Jurkat, Clone E6-1 (cell line): ENCODE data around the gene POLD3. TPM values are rescaled to one million over a fixed set of nuclear protein-coding genes. Genes with fewer than 3 reads are reported as not detected.

Source experiments
- DNase-seq: peaks from one replicate; pipeline ENCODE4 v3.0.0-alpha.2; 2011; ENCODE audit warnings: low read depth, low spot score
- H3K4me3 ChIP-seq: 2 replicates; pipeline ENCODE4 v1.5.1; 2011; ENCODE audit warnings: mild to moderate bottlenecking, low read length, control low read depth, moderate library complexity
- polyA plus RNA-seq: library from polyadenylated mRNA; unstranded; fragments of >200 nt; gene quantifications from one replicate; pipeline ENCODE4 v1.2.1, GENCODE V29; 2012; ENCODE audit warnings: missing spikeins; ENCODE audit not compliant: insufficient read length, insufficient read depth

The POLD3 gene, protein sequence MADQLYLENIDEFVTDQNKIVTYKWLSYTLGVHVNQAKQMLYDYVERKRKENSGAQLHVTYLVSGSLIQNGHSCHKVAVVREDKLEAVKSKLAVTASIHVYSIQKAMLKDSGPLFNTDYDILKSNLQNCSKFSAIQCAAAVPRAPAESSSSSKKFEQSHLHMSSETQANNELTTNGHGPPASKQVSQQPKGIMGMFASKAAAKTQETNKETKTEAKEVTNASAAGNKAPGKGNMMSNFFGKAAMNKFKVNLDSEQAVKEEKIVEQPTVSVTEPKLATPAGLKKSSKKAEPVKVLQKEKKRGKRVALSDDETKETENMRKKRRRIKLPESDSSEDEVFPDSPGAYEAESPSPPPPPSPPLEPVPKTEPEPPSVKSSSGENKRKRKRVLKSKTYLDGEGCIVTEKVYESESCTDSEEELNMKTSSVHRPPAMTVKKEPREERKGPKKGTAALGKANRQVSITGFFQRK
- 54.3 TPM for polyA plus RNA-seq

DNA sequence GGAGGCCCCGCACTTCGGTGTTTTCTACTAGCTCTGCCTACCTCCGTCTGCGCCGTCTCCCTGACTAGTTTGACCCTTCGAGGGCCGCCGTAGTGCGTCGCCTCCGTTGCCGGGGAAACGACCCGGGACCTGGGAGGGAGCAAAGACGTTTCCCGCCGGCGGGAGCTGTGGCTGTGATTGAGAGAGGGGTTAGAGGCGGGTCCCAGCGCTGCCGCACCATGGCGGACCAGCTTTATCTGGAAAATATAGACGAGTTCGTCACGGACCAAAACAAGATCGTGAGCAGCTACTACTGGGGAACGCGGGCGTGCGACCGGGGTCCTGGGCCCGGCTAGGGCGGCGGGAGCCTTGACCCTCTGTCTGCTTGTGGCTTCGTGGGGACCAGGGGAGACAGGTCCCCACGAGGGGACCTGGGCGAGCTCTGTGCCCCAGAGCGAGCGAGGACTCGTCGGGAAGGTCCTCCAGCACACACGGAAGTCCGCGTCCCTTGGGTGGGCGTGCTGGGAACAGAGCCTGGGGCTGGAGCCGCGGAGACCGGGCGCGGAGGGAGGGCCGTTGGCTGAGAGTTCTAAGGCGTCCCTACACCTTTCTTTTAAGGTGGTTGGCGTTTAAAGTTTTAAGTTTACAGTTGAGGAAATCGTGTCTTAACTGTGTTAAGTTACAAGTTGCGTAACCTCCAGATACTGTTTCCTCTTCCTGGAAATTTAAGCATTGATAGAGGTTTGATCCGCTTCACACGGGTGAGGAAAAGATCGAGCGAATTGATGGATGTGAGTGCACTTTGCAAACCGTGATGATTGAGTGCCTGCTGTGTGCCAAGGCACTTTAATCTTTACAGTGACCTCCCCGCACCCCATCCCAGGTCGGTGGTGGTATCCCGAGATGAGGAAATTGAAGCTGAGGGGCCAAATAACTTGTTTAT lies at the start of gene POLD3:
Gene POLD3 (plus strand): TSS at position 142 of the 922 bp plus-strand sequence. CDS start 77 bp downstream, at position 219.
- DNase-seq: peak; percentile 86
- peak within 1 kb of the TSS; percentile 93 for H3K4me3 ChIP-seq

DNA sequence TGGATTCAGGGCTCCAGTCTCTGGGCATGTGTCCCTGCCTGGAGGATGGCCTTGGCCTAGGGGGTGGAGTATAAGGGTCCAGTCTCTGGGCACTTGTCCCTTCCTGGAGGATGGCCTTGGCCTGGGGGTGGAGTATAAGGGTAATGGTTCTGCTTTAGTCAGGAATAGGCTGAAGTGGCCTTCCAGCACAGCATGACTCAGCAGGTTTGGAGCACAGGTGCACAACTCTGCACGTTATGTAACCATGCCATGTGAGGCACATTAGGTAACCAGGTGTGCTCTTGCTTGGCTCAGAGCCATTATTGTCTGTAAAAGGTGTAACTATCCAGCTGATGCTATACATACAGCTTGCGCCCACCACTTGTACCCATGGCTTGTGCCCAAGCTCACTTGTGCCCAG lies 48.4 kb upstream of the POLD3 start:
- DNase-seq: peak; percentile 15
- no peak overlapping the region for H3K4me3 ChIP-seq

DNA sequence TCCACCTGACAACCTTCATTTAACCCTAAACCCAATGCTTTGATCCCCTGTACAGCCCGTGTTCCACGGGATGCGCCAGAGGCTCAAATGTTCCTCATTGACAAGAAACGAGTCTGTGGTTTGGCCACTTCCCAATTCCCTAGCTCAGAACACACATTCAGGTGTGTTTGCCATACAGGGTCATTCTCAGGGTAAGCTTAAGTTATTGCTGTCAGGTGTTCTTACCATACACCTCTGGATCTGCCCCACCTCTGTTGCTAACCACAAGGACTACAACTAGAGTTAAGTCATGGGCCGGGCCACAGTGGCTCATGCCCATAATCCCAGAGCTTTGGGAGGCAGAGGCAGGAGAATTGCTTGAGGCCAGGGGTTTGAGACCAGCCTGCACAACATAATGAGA lies 45.6 kb upstream of the POLD3 start:
- peak; percentile 7 for DNase-seq

DNA sequence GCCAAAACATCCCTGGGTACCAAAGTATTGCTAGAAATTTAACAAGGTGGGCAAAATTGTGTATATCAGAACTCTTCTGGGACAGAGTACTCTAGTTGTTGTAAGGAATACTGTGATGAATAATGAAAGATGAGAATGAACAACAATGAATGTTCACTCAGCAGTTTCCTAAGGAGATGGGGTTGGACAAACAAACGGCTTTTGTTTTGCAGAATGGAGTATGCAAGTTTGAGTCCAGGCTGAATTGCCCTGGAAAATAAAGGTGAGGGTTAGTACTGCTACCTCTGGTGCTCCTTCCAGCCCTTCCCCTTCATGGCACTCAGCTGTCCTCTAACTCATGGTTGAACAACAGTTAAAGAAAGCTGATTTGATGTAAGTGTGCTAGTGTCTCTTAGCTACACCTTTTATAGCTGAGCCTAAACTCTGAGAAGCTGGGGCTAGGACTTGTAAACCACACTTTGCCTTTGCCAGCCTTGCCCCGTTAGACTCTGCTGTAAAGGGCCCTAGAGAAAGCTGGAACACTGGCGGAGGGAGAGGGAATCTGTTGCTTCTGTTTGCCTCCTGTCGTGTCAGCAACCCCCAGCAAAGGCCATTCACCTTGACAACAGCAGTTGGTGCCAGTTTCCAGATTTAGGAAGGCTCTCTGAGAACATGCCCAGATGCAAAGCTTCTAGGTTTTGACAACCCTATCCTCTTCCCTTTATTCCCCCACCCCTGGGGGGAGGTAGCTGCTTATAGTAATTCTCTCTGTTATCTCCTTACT lies 41.2 kb upstream of the POLD3 start:
- DNase-seq: no peak
- H3K4me3 ChIP-seq: no peak overlapping the region

More for the DNA sequence above, 45.6 kb upstream of the POLD3 start:
- H3K4me3 ChIP-seq: no peak overlapping the region

DNA sequence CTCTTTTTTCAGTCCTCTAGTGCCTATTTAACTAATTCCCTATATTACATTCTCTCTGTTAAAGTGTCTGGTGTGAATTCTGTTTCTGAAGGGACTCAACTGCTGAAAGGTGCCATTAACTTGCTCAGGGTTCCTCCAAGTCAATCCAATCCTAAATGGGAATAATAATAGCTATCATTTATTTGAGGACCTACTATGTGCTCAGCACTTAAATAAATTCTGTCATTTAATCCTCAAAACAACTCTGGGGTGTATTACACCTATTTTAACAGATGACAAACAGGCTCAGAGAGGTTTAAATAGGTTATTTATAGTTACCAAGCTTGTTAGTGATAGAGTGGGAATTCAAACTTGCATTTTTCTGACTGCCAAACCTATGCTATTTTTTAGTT lies 40.6 kb upstream of the POLD3 start:
- DNase-seq: no peak
- H3K4me3 ChIP-seq: no peak overlapping the region

DNA sequence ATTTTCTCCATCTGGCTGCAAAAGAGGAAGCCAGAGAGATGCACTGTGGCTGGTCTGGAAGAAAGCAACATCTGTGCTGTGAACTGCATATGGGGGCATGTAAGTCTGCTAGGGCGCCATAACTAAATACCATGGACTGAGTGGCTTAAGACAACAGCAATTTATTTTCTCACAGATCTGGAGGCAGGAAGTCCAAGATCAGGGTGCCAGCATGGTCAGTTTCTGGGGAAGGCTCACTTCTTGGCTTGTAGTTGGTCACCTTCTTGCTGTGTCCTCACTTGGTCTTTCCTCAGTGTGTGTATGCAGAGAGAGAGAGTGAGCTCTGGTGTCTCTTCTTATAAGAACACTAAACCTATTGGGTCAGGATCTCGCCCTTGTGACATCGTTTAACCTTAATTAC lies 34.9 kb upstream of the POLD3 start:
- no peak for DNase-seq
- no peak overlapping the region for H3K4me3 ChIP-seq

DNA sequence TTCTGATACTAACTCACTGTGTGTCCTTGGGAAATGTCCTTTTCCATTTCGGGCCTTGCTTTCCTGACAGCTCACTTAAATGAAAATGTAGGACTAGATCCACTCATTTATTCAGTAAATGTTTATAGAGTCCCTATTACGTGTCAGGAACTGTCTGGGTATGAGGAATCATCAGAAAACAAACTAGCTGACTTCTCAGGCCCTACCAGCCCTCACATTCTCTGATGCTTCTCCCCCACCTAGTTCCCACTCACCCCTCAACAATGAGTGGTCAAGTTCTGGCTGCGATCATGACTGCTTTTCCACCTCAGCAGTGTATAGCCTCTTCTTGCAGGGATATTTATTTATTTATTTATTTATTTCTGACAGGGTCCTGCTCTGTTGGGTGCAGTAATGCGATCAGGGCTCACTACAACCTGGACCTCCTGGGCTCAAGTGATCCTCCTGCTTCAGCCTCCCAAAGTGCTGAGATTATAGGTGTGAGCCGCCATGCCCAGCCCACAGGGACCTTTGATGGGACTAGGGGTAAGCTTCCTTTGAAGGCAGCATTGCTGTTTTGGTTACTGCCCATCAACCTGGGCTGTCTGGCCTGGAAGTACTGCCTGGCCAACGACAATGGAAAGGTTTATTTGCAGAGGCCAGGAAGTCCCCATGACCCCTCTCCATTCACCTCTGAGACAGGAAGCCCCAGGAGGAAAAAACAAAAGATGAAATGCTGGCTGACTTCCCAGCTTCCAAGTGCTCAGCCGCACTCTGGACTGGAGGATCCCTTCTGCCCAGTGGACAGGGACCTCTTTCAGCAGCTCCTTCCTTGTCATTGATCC lies 33.1 kb upstream of the POLD3 start:
- no peak for DNase-seq

DNA sequence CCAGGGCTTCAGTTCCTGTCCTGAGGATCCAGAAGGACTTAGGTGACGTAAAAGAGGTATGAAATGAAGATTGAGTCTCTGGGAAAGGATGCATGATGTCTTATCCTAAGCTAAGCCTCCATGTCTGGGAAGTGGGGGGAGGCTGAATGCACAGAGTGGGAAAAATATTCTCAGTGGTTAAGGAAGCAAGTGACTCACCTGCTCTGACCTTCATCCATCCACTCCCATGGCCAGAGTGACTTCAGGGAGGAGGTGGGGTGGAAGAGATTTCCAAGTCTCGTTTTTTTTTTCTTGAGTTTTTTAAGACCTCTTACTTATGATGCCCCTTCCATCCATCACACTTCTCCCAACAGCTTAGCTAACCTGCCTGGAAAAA lies 32.5 kb upstream of the POLD3 start:
- DNase-seq: no peak
- H3K4me3 ChIP-seq: no peak overlapping the region

More for the DNA sequence above, 33.1 kb upstream of the POLD3 start:
- H3K4me3 ChIP-seq: no peak overlapping the region

DNA sequence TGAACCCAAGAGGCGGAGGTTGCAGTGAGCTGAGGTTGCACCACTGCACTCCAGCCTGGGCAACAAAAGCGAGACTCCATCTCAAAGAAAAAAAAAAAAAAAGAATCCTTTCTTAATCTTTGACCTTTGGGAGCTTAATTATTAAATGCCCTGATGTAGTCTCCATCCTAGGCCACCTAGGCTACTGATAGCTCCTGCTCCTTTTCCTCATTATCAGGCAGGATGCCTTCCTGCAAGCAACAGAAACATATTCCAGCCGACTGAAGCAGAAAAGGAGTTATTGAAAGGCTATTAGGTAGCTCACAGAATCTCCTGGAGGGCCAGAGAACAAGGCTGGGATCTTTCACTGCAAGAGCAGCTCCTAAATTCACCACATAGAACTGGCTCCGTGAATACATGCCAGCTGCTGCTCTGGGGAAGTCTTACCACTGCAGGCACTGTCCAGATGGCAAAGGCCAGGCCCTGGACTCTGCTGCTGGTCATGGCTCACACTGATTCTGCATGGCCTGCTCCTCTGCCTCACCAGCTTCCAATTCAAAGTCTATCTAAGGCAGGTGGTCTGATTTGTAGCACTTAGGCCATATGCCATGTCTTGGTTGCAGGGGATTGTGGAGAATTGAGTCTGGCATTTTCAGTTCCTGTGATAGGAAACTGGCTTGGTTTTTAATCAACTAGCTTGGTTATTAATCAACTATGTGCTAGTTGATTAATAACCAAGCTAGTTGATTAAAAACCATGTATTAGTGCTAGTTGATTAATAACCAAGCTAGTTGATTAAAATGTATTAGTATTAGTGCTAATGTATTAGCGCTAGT lies 26.0 kb upstream of the POLD3 start:
- H3K4me3 ChIP-seq: no peak overlapping the region
- no peak for DNase-seq

DNA sequence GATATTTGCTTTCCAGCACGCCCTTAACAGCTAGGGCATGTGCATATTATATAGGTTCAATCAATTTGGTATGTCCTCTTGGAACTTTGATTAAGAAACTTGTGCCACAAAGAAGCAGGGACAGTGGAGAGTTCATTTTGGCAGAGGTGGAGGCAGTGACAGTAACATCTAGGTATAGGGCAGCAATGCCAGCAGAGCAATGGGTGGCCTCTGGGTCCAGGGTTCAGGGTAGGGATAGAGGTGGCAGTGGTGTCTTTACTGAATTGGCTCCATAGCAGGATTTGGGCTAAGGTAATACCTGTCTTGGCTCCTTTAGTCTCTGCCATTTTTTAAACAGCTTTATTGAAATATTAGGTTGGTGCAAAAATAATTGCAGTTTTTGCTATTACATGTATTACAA lies 24.4 kb upstream of the POLD3 start:
- DNase-seq: no peak
- H3K4me3 ChIP-seq: no peak overlapping the region

DNA sequence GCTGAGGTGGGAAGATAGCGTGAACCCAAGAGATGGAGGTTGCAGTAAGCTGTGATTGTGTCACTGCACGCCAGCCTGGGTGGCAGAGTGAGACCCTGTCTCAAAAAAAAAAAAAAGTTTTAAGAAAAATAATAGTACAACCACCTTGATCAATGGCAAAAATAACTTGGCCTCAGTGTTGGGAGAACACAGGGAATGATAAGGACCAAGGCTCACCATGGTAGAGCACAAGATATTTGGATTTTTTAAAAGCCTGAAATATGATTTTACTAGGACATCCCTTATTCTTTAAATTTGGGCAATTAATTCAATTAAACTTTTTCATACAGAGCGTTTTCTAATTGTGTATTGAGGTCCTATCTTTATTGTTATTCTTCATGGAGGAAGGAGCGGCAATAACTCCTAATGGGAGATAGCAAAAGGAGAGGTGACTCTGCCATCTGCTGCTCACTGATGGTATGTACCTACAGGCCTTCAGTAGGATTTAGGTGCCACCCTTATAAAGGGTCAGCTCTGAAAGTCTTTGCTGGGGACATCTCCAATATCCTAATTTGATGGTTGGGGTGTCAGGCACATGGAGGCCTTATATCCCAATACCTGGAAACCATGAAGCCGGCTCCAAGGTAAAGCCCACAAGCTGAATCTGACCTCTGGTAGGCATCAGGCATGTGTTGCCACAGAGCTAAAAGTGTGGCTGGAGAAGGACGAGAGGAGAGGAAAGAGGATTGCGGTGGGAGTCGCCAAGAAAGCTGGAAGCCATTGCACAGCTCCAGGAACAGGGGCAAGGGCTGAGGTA lies 21.9 kb upstream of the POLD3 start:
- DNase-seq: peak; percentile 45
- no peak overlapping the region for H3K4me3 ChIP-seq

DNA sequence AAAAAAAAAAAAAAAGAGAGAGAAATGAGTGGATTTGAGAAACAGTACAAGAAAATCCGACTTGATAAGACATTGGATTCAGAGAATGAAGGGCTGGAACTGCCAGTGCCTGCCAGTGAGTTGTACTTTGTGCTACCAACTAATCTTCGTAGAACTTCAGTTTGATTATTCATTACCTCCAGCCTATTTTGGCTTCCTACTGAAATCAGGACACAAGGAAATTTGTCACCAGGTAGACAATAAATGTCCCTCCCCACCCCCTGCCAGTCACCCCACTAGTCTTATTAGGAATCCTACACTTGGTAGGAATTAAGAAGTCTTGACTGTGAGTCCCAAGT lies 21.4 kb upstream of the POLD3 start:
- H3K4me3 ChIP-seq: no peak overlapping the region
- DNase-seq: no peak

DNA sequence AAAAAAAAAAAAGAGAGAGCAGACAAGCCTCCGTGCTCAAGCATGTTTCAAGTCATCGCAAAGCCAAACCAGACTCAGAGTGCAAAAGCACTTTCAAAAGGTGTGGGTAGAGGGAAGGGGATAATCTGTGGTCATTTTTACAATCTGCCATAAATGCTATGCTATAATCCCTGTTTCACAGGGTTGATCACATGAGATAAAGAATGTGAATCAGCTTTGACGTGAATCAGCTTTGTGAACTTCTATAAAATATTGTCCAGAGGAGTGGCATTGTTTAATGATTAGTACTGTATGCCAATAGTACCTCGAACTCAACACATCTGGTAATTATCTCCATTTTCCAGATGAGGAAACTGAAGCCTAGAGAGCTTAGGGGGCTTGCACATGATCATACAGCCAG lies 20.0 kb upstream of the POLD3 start:
- DNase-seq: no peak
- no peak overlapping the region for H3K4me3 ChIP-seq

DNA sequence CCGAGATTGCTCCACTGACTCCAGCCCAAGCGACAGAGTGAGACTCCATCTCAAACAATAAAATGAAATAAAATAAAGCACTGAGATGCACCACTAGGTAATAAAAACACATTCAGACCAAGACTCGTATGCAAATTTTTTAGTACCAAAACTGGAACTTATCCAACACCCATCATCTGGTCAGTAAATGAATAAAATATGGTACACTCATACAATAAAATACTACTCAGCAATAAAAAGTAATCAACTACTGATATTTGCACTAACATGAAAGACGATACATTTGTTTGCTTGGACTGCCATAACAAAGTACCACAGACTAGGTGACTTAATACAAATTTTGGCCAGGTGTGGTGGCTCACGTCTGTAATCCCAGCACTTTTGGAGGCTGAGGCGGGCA lies 17.8 kb upstream of the POLD3 start:
- H3K4me3 ChIP-seq: no peak overlapping the region

DNA sequence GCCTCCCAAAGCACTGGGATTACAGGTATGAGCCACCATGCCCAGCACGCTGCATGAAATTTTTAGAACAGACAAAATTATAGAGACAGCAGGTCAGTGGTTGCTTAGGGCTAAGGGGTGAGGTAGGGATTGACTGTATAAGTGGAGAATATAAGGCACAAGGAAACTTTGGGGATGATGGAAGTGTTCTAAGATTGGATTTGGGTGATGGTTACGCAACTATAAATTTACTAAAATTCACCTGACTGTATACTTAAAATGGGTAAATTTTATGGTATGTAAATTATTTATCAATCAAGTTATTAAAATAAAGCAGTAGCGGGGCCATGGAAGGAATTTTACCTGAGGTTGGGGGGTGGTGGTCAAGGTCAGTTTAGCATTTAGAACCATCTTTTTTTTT lies 16.4 kb upstream of the POLD3 start:
- no peak overlapping the region for H3K4me3 ChIP-seq
- DNase-seq: no peak

More for the DNA sequence above, 17.8 kb upstream of the POLD3 start:
- DNase-seq: no peak

DNA sequence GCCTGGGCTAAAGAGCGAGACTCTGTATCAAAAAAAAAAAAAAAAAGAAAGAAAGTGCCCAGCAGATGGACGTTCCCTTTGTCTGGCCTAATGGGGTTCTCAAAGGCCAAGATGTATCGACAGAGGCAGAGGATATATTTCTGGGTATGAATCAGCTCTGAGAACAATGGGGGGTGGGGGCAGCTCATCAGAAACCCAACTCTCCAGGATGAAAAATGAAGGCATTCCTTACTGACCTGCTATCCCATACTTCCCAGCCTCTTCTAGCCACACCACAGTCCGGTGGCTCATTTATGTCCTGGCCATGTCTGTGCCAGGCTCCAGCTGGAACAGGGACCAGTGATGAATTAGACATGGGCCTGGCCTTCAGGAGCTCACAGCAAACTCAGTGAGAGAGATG lies 15.2 kb upstream of the POLD3 start:
- no peak overlapping the region for H3K4me3 ChIP-seq
- no peak for DNase-seq
